HS-27A (cell line): ENCODE results near the gene PRR5.

Experiments
- DNase-seq: peaks from one replicate; pipeline ENCODE4 v3.0.0-alpha.2; 2012; ENCODE audit warnings: low read depth, missing footprints

The PRR5 gene

DNA sequence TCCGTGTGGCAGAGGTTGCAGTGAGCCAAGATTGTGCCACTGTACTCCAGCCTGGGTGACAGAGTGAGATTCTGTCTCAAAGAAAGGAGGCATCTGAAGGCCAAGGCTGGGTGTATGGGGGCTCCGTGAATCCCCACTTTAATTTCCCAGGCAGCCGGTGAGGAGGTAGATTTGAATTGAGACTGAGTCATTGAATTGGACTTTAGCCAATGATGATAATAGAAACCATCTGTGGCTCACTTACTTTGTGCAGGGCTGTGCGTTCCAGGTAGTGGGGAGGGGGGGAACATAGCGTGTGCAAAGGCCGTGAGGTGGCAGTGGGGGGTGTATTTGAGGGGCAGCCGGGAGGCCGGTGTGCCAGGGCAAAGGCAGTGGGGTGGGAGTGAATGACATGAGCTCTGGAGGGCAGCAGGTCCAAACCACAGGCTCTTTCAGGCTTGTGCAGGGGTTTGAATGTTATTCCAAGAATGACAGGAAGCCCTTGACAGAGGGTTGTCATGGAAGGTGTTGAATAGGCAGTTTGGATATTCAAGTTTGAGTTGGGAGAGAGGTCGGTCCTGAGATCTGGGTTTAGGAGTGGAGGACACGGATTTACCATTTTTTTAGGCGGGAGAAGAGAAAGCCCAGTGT lies 56.5 kb downstream of the PRR5 start:
- no peak for DNase-seq

DNA sequence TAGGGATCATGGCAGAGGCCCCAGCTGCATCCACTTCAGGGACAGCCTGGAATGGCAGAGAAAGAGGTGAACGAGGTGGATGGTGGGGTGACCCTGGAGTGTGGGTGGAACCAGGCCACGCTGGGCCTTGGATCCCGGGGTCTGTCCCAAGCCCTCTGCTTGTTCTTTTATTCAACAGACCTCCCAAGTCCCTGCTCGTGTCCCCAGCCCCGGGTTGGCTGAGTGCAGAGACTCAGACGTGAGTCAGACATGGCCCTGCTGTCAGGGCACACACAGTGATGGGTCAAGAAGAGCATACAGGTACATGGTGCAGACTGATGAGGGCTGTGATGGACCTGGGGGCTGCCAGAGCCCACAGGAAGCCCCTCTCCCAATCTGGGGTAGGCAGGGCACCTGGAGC lies 57.0 kb downstream of the PRR5 start:
- DNase-seq: no peak

DNA sequence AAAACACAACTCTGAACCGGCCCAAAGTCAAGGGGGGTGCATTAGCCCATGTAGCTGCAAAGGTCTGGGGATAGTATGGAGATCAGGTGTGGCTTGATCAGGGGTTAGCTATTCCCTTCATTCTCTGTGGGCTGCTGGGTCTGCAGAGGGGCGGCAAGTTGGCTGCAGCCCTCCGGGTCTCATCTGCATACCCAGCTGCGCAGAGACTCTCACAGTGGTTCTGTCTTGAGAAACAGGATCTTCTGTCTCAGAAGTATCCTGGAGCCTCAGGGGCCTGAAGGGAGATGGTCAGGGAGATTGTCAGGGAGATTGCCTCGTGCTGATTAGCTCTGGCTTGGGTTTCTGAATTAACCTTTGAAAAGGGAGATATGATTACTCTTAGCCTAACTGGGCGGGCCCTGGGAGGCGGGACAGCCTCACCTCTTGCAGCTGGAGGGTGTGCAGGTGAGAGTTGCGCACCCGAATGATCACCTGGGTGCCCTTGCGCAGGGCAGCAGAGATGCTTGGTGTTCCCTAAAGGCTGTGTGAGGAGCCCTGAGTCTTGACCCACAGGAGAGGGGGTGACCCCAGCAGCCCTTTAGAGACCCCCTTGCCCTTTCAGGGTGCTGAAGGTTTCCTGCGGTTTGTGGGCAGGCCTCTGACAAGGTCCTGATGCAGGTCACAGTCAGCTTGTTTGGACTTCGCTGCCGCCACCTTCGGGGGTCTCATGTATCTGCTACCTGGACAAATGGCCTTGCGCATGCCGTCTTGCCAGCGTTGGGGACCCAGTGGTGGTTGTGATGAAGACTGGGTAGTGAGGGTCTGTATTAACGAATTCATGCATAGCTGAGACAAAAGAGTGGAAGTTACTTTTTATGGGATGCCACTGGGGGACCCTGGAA lies 57.7 kb downstream of the PRR5 start:
- DNase-seq: no peak

DNA sequence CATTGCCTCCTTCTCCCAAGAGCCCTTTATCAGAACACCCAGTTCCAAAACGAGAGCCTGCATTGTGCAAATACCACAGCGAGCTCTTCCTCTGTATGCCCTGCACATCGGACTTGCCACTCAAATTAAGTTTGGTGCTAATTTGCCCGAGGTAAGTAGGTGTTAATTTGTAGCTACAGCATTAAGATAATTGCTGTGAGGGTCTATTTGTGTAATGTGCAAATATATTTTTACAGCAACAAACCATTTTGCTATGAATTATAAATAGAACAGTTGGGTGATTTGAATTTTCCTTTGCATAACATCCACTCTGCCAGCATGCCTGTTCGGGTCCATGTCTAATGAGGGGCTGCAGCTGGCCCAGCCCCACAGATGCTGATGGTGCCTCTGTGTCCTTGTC lies 58.5 kb downstream of the PRR5 start:
- no peak for DNase-seq

DNA sequence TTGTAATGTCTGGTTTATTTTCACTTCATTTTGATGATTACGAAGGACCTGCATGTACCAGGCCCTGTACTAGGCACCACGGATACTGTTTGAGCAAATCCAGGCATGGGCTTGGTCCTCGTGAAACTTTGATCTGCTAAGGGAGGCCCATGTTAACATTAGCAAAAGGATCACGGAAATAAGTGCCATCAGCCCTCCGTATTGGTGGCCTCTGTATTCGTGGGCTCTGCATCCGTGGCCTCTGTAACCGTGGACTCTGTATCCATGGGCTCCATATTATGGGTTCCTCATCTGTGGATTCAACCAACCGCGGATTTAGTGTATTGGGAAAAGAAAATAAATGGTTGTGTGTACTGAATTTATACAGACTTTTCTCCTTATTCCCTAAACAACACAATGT lies 59.0 kb downstream of the PRR5 start:
- DNase-seq: no peak

GRCh38 chr22:44764373-44764772 lies 62.4 kb downstream of the PRR5 start:
- DNase-seq: no peak

- DNase-seq: no peak
These were observed 63.0 kb downstream of the PRR5 start for GRCh38 chr22:44764974-44765373.

DNA sequence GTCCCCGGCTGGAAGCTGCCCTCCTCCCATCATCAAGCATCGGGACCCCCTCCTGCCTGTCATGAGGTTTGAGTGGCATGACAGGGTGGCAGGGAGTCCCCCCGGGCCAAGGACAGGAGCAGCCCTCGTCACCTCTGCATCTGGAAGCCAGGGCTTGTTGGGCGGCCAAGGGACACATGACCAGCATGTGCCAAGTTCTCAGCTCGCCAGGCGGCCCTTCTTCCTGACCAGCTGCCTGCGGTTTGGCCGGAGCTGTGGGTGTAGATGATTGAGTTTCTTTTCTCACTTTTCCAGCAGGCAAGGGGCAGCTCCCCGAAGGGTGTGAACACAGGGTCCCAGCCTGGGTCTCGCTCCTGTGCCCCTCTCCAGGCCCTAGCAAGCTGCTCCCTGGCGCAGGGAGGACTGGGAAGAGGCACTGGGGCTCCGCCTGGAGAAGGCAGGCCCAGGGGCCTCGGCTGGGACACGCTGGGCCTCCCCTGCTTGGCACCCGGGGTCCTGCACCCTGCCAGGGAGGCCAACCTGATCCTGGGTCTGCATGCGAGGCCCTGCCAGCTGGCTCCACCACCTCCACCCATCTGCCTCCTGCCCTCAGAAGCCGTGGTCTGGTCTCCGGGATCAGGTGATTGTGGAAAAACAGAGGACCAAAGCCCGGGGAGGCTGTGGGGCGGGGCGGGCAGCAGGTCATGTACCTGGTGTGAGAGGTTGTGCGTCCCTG lies 63.7 kb downstream of the PRR5 start:
- no peak for DNase-seq

GRCh38 chr22:44773082-44773481 lies 71.1 kb downstream of the PRR5 start:
- no peak for DNase-seq

DNA sequence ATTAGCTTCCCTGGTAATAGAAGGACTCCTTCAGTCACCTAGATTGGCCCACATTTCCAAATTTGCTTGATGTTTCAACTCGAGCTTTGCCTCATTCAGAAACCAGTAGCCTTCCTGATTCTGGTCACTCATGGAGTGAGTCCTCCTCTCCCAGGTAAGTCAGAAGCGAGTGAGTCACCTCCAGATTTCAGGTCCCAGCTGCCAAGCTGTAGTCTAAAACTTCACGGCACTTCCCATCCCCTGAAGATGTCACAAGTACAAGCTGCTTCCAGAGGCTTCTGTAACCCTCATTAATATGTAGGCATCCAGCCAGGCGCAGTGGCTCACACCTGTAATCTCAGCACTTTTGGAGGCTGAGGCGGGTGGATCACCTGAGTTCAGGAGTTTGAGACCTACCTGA lies 73.9 kb downstream of the PRR5 start:
- DNase-seq: no peak

- no peak for DNase-seq
These were observed 74.8 kb downstream of the PRR5 start for GRCh38 chr22:44776605-44777363.

- no peak for DNase-seq
These were observed 75.4 kb downstream of the PRR5 start for GRCh38 chr22:44777364-44777755.

DNA sequence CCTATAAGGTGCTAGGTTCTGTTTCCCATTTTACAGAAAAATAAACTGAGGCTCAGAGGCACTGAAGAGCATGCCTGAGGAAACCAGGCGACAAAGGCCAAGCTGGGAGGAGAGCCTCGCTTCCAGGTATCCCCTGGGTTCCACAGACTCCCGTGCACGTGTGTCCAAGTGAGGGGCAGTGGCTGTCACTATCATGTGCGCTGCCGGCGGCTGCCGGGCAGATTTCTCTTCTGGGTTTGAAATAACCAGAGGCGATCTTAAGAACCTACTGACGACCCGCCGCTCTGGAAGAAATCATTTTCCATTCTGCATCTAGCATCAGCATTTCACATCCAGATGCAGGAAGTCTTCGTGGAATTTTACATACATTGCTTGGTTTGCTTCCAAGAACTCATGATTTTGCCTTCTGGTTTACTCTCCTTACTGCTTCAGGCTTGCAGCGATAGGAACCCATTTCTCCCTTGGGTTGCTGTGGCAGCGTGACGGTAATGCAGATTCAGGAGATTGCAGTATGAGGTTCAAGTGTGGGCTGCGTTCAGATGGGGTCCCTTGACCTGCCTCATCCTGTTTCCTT lies 79.0 kb downstream of the PRR5 start:
- DNase-seq: no peak

- DNase-seq: no peak
These were observed 80.5 kb downstream of the PRR5 start for GRCh38 chr22:44782363-44782963.

GRCh38 chr22:44783091-44783490 lies 81.1 kb downstream of the PRR5 start:
- DNase-seq: no peak

DNA sequence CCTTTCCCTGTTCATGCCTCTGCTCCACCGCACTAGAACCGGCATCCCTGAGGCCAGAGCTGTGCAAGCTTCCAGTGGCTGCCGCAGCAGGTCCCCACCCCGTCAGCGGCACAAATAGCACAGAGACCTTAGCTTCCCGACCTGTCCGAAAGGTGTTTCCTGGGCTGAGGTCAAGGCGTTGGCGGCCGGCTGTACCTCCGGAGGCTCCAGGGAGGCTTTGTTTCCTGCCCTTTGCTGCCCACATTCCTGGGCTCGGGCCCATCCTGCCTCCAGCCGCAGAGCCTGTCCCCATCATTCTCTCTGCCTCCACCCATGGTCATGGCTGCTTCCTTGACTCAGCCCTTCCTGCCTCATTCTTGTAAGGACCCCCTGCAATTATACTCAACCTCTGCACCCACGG lies 81.6 kb downstream of the PRR5 start:
- no peak for DNase-seq

GRCh38 chr22:44786136-44786535 lies 84.1 kb downstream of the PRR5 start:
- DNase-seq: no peak

DNA sequence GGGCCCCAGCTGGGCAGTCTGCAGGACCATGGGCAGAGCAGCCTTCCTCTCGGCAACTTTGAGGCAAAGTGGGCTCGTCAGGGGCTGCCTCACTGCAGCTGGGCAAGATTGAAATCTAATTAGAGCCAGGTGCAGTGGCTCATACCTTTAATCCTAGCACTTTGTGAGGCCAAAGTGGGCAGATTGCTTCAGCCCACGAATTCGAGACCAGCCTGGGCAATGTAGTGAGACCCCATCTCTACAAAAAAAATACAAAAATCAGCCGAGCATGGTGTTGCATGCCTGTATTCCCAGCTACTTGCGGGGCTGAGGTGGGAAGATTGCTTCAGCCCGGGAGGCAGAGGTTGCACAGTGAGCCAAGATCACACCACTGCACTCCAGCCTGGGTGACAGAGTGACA lies 84.6 kb downstream of the PRR5 start:
- no peak for DNase-seq
